ENCODE results near the gene ID3.

- TF ChIP-seq CTCF (IDR thresholded peaks at IDR 0.05 in 8 of 11, conservative IDR thresholded peaks at IDR 0.05 in 3 of 11) (no peak), POLR2AphosphoS5 (IDR thresholded peaks at IDR 0.05) (no peak), POLR2A (IDR thresholded peaks at IDR 0.05) (no peak)
These were observed 49.4 kb downstream of the ID3 start for GRCh38 chr1:23509896-23510295.
